ENCODE data around the gene MEX3A.

Gene MEX3A

GRCh38 chr1:156033011-156033410 is 49.3 kb downstream of the MEX3A start:
- no peak overlapping the region for H3K4me3 ChIP-seq (ENCODE audit: low read depth, low read length)
- TF ChIP-seq CTCF (IDR thresholded peaks at IDR 0.05; ENCODE audit: insufficient read depth, low read depth, low read length, missing control alignments) = no peak
- no peak for DNase-seq (ENCODE audit: low read depth)

GRCh38 chr1:156026588-156026987 is 55.7 kb downstream of the MEX3A start:
- DNase-seq (ENCODE audit: low read depth) = no peak

GRCh38 chr1:156025876-156026275 is 56.4 kb downstream of the MEX3A start:
- peak; percentile 57 for DNase-seq (ENCODE audit: low read depth)

More at GRCh38 chr1:156026588-156026987, 55.7 kb downstream of the MEX3A start:
- no peak for TF ChIP-seq CTCF (IDR thresholded peaks at IDR 0.05; ENCODE audit: insufficient read depth, low read depth, low read length, missing control alignments)
- H3K4me3 ChIP-seq (ENCODE audit: low read depth, low read length) = no peak overlapping the region

GRCh38 chr1:156024801-156025200 is 57.5 kb downstream of the MEX3A start:
- no peak overlapping the region for H3K4me3 ChIP-seq (ENCODE audit: low read depth, low read length)
- DNase-seq (ENCODE audit: low read depth) = no peak
- no peak for TF ChIP-seq CTCF (IDR thresholded peaks at IDR 0.05; ENCODE audit: insufficient read depth, low read depth, low read length, missing control alignments)

More at GRCh38 chr1:156025876-156026275, 56.4 kb downstream of the MEX3A start:
- H3K4me3 ChIP-seq (ENCODE audit: low read depth, low read length) = no peak overlapping the region
- TF ChIP-seq CTCF (IDR thresholded peaks at IDR 0.05; ENCODE audit: insufficient read depth, low read depth, low read length, missing control alignments) = peak; percentile 80

Measured in GM12865 (cell line).